ENCODE measurements around the gene OFD1. TPM values are rescaled to one million over a fixed set of nuclear protein-coding genes. Genes with fewer than 3 reads are reported as not detected.
"Not testable (repeated sequence)": the region's sequence is repeated elsewhere in the genome, so short reads cannot be mapped to it uniquely, and the experiment has no call there.

Gene OFD1
- total and polyA plus RNA-seq, 2 donors (not counting 3 experiments of a cell fraction or from before 2014, with no cell fraction given), result 4.7 to 12.0 TPM

GRCh38 chrX:13721819-13722519 is 12.6 kb upstream of the OFD1 start:
- TF ChIP-seq FOS (IDR thresholded peaks at IDR 0.05; ENCODE audit: borderline replicate concordance, insufficient read depth, low read length), result no peak
- no peak for TF ChIP-seq POLR2AphosphoS5 (IDR thresholded peaks at IDR 0.05; ENCODE audit: insufficient read depth, low read depth, low read length)
- no peak for TF ChIP-seq GATA2 (IDR thresholded peaks at IDR 0.05; ENCODE audit: insufficient read depth, insufficient read length, low read depth, low read length)
- no peak for TF ChIP-seq POLR2A (IDR thresholded peaks at IDR 0.05; ENCODE audit: low read depth, low read length)
- no peak for TF ChIP-seq MAX (IDR thresholded peaks at IDR 0.05; ENCODE audit: insufficient read depth, insufficient read length)
- TF ChIP-seq JUN (IDR thresholded peaks at IDR 0.05; ENCODE audit: borderline replicate concordance, insufficient read depth, insufficient read length, low read depth), result no peak
- no peak for TF ChIP-seq EZH2 (IDR thresholded peaks at IDR 0.05; ENCODE audit: borderline replicate concordance, low read depth, low read length, severe bottlenecking)
- no peak for TF ChIP-seq CTCF (IDR thresholded peaks at IDR 0.05; ENCODE audit: extremely low read depth in 1 of 2, insufficient read depth in 1 of 2, low read depth in 1 of 2, low read length in 2 of 2)
- TF ChIP-seq MYC (IDR thresholded peaks at IDR 0.05; ENCODE audit: low read depth, low read length), result no peak
- no peak overlapping the region for H3K4me3 ChIP-seq (replicated peaks in 1 of 3; ENCODE audit: insufficient read depth in 1 of 3, low read depth in 1 of 3, low read length in 3 of 3)
- H3K36me3 ChIP-seq (ENCODE audit: control insufficient read depth in 2 of 2, extremely low read depth in 1 of 2, insufficient read depth in 2 of 2, low read length in 2 of 2), result peaks cover 0 to 4% of the 10 kb centered on the region in 2 experiments
- no peaks in the 10 kb centered on the region for H3K4me1 ChIP-seq (ENCODE audit: control insufficient read depth, extremely low read depth, insufficient read depth, low read length)
- intact Hi-C loops (cut with micrococcal nuclease), result no loop called here
- FAIRE-seq (no peak), DNase-seq (ENCODE audit: low read depth, low spot score) (no peak)
- BruUV-seq (replicated peaks), result no TSS peak
- no peaks in the 10 kb centered on the region for H3K27me3 ChIP-seq (ENCODE audit: control insufficient read depth in 2 of 2, insufficient read depth in 2 of 2, low read length in 2 of 2)
- no peaks in the 10 kb centered on the region for H4K20me1 ChIP-seq (replicated peaks; ENCODE audit: control insufficient read depth, extremely low read depth, insufficient read depth, low read length)
- ChIA-PET CTCF (interaction anchor here (0.6 to 1.0 kb wide), 2 partner anchors 13 to 524 kb away, joined by 3 read pairs; partner anchors contain the start of genes OFD1 and TRAPPC2), POLR2A (no interaction called here)
- no peaks in the 10 kb centered on the region for H3K9me3 ChIP-seq (replicated peaks; ENCODE audit: control insufficient read depth, insufficient read depth, low read length)
- H3K27ac ChIP-seq (ENCODE audit: insufficient read depth, low read depth, low read length), result no peak overlapping the region
- no peak overlapping the region for H2AFZ ChIP-seq (ENCODE audit: low read depth, low read length)
- no peaks in the 10 kb centered on the region for H3K9me1 ChIP-seq (replicated peaks; ENCODE audit: control insufficient read depth, extremely low read depth, insufficient read depth, low read length)
- H3K9ac ChIP-seq (replicated peaks; ENCODE audit: extremely low read depth, insufficient read depth, low read length), result no peak overlapping the region
- dilution Hi-C loops (cut with MboI; ENCODE audit: extremely low pct_ligation_motif_present, low sequenced_read_pairs), result no loop called here
- H3K79me2 ChIP-seq (ENCODE audit: control insufficient read depth, insufficient read depth, low read length), result peaks cover 2% of the 10 kb centered on the region
- H3K4me2 ChIP-seq (ENCODE audit: insufficient read depth, low read length), result no peak overlapping the region

GRCh38 chrX:13724878-13725277 is 9.7 kb upstream of the OFD1 start:
- H3K9me1 ChIP-seq (replicated peaks; ENCODE audit: control insufficient read depth, extremely low read depth, insufficient read depth, low read length); intact Hi-C loops (cut with micrococcal nuclease); H3K4me1 ChIP-seq (ENCODE audit: control insufficient read depth, extremely low read depth, insufficient read depth, low read length); H3K27me3 ChIP-seq (ENCODE audit: control insufficient read depth in 2 of 2, insufficient read depth in 2 of 2, low read length in 2 of 2); H4K20me1 ChIP-seq (replicated peaks; ENCODE audit: control insufficient read depth, extremely low read depth, insufficient read depth, low read length); H2AFZ ChIP-seq (ENCODE audit: low read depth, low read length); H3K9me3 ChIP-seq (replicated peaks; ENCODE audit: control insufficient read depth, insufficient read depth, low read length); H3K79me2 ChIP-seq (ENCODE audit: control insufficient read depth, insufficient read depth, low read length); H3K36me3 ChIP-seq (ENCODE audit: control insufficient read depth in 2 of 2, extremely low read depth in 1 of 2, insufficient read depth in 2 of 2, low read length in 2 of 2); BruUV-seq (replicated peaks); CTCF ChIA-PET; DNase-seq (ENCODE audit: low read depth, low spot score); H3K4me3 ChIP-seq (replicated peaks in 1 of 3; ENCODE audit: insufficient read depth in 1 of 3, low read depth in 1 of 3, low read length in 3 of 3); POLR2A ChIA-PET; H3K9ac ChIP-seq (replicated peaks; ENCODE audit: extremely low read depth, insufficient read depth, low read length); H3K27ac ChIP-seq (ENCODE audit: insufficient read depth, low read depth, low read length); FAIRE-seq; dilution Hi-C loops (cut with MboI; ENCODE audit: extremely low pct_ligation_motif_present, low sequenced_read_pairs); H3K4me2 ChIP-seq (ENCODE audit: insufficient read depth, low read length): not testable (repeated sequence)

GRCh38 chrX:13726583-13726982 is 8.0 kb upstream of the OFD1 start:
- CTCF ChIA-PET; intact Hi-C loops (cut with micrococcal nuclease); FAIRE-seq; BruUV-seq (replicated peaks); H3K9me3 ChIP-seq (replicated peaks; ENCODE audit: control insufficient read depth, insufficient read depth, low read length); POLR2A ChIA-PET; dilution Hi-C loops (cut with MboI; ENCODE audit: extremely low pct_ligation_motif_present, low sequenced_read_pairs); H3K4me1 ChIP-seq (ENCODE audit: control insufficient read depth, extremely low read depth, insufficient read depth, low read length); H3K27me3 ChIP-seq (ENCODE audit: control insufficient read depth in 2 of 2, insufficient read depth in 2 of 2, low read length in 2 of 2); H2AFZ ChIP-seq (ENCODE audit: low read depth, low read length); H3K9me1 ChIP-seq (replicated peaks; ENCODE audit: control insufficient read depth, extremely low read depth, insufficient read depth, low read length); H3K9ac ChIP-seq (replicated peaks; ENCODE audit: extremely low read depth, insufficient read depth, low read length); H4K20me1 ChIP-seq (replicated peaks; ENCODE audit: control insufficient read depth, extremely low read depth, insufficient read depth, low read length); H3K79me2 ChIP-seq (ENCODE audit: control insufficient read depth, insufficient read depth, low read length); H3K4me2 ChIP-seq (ENCODE audit: insufficient read depth, low read length); H3K4me3 ChIP-seq (replicated peaks in 1 of 3; ENCODE audit: insufficient read depth in 1 of 3, low read depth in 1 of 3, low read length in 3 of 3); H3K36me3 ChIP-seq (ENCODE audit: control insufficient read depth in 2 of 2, extremely low read depth in 1 of 2, insufficient read depth in 2 of 2, low read length in 2 of 2); DNase-seq (ENCODE audit: low read depth, low spot score); H3K27ac ChIP-seq (ENCODE audit: insufficient read depth, low read depth, low read length): not testable (repeated sequence)
